ENCODE data around the gene SPACA9.

The SPACA9 gene

DNA sequence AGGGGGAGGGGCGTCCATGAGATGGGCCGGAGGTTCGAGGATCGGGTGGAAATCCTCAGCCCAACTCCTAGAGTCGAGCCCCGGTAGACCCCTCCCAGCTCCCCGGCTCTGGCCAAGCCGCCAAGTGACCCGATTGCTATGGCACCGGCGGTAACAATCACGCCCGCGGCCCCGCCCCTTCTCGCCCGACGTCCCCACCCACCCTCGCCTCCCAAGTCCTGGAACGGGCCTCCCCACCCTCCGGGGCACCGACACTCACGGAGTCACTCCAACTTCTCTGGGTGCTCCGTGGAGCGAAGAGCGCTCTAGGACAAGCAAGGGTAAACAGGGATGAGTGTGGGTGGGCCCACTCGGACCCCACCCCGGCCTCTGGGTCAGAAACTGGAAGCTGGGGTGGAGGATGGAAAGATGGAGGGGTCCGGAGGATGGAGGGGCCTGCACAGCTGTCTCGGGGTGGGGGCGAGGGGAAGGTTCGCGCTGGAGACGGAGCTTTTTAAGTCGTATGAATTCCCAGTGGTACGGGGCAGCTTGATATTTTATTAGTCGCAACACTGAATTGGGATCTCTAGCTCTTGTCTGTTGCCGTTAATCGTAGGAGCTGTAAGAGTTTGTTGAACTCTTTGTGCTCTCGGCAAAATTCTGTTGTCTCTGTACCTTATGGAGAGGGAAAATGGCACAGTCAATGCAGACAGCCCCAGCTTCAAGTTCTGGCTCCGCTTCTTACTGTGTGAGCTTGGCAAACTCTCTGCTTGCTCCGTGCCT lies at the start of gene SPACA9:
SPACA9 (plus strand) TSS at position 204 of the 762 bp plus-strand sequence. CDS start 5,050 bp downstream, outside the sequence.
- DNase-seq = peak; percentile 51

- DNase-seq = no peak
These were observed 46.4 kb upstream of the SPACA9 start for GRCh38 chr9:132832171-132832881.

GRCh38 chr9:132833550-132834121 lies 45.1 kb upstream of the SPACA9 start:
- DNase-seq = no peak

DNA sequence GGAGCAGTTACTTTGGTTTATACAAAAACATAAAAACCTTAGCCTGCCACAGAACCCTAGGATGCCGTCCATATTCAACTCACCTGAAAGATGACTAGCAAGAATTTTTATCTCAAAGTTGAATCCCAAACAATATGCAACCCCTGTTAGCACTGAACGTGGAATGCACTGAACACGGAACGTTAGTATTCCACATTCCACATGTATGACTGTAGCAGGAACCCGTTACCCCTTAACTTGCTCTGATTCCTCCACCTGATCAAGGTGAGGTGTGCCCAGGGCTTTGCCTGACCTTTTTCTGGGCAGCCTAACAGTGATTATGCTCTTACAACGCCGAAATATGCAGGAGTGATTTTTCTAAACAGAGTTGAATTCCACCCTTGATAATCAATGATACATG lies 44.4 kb upstream of the SPACA9 start:
- no peak for DNase-seq

GRCh38 chr9:132837501-132838286 lies 41.0 kb upstream of the SPACA9 start:
- no peak for DNase-seq

GRCh38 chr9:132838291-132838690 lies 40.4 kb upstream of the SPACA9 start:
- DNase-seq = no peak

GRCh38 chr9:132840980-132841379 lies 37.7 kb upstream of the SPACA9 start:
- DNase-seq = no peak

GRCh38 chr9:132842124-132843044 lies 36.3 kb upstream of the SPACA9 start:
- DNase-seq = no peak

GRCh38 chr9:132846109-132846917 lies 32.4 kb upstream of the SPACA9 start:
- no peak for DNase-seq

DNA sequence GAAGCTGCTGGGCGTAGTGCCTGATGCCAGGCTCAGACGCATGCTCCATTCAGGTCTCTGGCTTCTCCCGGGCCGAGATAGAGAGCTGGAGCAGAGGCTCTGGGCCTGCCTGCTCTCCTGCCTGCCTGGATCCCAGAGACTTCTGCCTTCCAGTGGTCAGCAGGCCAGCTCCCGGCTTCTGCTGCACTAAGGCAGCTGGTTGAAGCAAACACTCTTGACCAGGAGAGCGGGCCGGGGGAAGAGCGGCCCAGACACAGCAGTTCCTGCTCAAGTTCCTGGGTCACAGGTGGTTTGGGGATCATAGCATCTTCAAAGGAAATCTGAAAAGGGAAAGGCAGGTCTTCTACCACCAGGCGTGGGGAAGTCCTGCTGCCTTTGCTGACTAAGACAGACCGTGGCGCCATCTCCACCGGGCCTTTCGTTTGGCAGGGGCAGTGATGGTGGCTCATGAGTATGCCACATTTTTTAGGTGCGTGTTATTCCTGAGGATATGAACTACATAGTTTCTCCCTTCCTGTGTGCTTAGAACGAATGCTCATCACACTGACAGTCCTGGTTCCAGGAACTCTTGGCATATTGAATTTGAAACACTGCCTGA lies 31.7 kb upstream of the SPACA9 start:
- DNase-seq = no peak

DNA sequence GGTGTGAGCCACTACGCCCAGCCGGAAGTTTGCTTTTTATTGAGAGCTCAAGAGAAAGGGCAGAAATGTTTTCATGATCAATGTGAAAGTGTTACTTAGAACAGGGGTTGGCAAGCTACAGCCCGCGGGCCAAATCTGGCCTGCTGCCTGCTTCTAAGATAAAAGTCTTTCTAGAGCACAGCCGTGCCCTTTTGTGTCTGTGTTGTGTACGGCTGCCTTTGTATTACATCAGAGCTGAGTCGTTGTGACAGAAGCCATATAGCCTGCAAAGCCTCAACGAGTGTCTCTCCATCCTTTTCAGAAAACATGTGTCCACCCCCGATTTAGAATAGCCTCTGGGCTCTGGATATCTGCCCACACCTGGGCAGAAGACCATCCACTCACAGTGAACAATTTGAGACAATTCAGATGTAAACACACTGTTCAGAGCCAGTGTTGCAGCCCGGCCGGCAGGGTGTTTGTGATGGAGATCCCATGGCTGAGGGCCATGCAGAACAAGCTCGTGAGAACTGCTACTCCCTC lies 29.5 kb upstream of the SPACA9 start:
- DNase-seq = peak; percentile 5

- DNase-seq = no peak
These were observed 25.2 kb upstream of the SPACA9 start for GRCh38 chr9:132853482-132853881.

DNA sequence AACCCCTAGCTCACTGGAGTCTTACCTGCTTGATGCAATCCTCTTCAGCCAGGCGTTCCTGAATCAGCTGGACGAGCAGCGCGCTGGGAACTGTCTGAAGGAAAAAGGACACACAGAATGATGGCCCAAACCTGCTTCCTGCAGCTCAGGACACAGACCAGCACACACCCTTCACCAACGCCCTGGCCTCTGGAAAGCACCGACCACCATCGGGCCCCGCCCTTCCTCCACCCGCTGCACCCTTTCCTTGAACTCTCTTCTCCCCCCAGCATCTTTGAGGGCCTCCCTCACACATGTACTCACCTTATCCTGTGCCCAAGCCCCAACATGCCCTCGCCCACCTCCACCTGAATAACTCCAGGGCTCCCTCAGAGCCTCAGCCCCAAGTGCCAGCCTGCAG lies 23.9 kb upstream of the SPACA9 start:
- no peak for DNase-seq

GRCh38 chr9:132855904-132856303 lies 22.8 kb upstream of the SPACA9 start:
- DNase-seq = no peak

GRCh38 chr9:132857031-132857430 lies 21.7 kb upstream of the SPACA9 start:
- DNase-seq = no peak

- no peak for DNase-seq
These were observed 20.9 kb upstream of the SPACA9 start for GRCh38 chr9:132857616-132858342.

GRCh38 chr9:132858751-132859150 lies 19.9 kb upstream of the SPACA9 start:
- DNase-seq = no peak

- DNase-seq = no peak
These were observed 17.0 kb upstream of the SPACA9 start for GRCh38 chr9:132861666-132862065.

DNA sequence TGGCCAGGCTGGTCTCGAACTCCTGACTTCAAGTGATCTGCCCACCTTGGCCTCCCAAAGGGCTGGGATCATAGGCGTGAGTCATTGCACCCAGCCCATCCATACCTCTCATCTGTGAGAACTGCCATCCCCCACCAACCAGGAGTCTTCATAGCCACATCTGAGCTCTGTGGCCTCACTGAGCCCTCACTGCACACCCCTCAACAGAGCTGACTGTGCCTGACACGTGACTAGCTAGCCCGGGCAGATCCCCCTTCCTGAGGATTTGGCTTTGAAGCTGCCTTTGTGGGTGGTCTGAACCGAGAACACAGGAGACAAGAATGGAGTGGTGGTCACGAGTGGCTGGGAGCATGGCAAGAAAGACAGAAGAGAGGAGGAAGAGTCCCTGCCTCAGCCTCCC lies 16.2 kb upstream of the SPACA9 start:
- DNase-seq = no peak

- no peak for DNase-seq
These were observed 15.6 kb upstream of the SPACA9 start for GRCh38 chr9:132863096-132863495.
